Measurements from ENCODE around the gene TMEM44.

- TF ChIP-seq POLR2A (IDR thresholded peaks at IDR 0.05) (no peak), POLR2AphosphoS5 (IDR thresholded peaks at IDR 0.05) (no peak)
- TF ChIP-seq, protein P1, sequence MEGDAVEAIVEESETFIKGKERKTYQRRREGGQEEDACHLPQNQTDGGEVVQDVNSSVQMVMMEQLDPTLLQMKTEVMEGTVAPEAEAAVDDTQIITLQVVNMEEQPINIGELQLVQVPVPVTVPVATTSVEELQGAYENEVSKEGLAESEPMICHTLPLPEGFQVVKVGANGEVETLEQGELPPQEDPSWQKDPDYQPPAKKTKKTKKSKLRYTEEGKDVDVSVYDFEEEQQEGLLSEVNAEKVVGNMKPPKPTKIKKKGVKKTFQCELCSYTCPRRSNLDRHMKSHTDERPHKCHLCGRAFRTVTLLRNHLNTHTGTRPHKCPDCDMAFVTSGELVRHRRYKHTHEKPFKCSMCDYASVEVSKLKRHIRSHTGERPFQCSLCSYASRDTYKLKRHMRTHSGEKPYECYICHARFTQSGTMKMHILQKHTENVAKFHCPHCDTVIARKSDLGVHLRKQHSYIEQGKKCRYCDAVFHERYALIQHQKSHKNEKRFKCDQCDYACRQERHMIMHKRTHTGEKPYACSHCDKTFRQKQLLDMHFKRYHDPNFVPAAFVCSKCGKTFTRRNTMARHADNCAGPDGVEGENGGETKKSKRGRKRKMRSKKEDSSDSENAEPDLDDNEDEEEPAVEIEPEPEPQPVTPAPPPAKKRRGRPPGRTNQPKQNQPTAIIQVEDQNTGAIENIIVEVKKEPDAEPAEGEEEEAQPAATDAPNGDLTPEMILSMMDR (IDR thresholded peaks at IDR 0.05), result no peak
Observed at GRCh38 chr3:194640829-194641228, 7.6 kb upstream of the TMEM44 start.
